HUES64 (cell line): ENCODE data around the gene TCF12.

ENCODE experiments used
- H3K27ac ChIP-seq: 2 replicates; pipeline ENCODE4 v1.7.0; 2013; ENCODE audit warnings: low read depth, low read length, inconsistent platforms
- H3K27me3 ChIP-seq: 2 replicates; pipeline ENCODE4 v1.6.1; 2013; ENCODE audit warnings: mild to moderate bottlenecking, low read length; ENCODE audit not compliant: insufficient read depth
- H3K36me3 ChIP-seq: 2 replicates; pipeline ENCODE4 v1.6.1; 2013; ENCODE audit warnings: mild to moderate bottlenecking, low read length; ENCODE audit not compliant: insufficient read depth
- H3K4me1 ChIP-seq: 2 replicates; pipeline ENCODE4 v1.6.1; 2013; ENCODE audit warnings: mild to moderate bottlenecking, low read length, moderate library complexity; ENCODE audit not compliant: insufficient read depth
- H3K4me3 ChIP-seq: 2 replicates; pipeline ENCODE4 v1.5.1; 2013; ENCODE audit warnings: mild to moderate bottlenecking, low read length, moderate library complexity
- H3K9ac ChIP-seq: 2 replicates; pipeline ENCODE4 v1.6.1; 2013; ENCODE audit warnings: mild to moderate bottlenecking, low read depth, low read length
- H3K9me3 ChIP-seq: 2 replicates; pipeline ENCODE4 v1.6.1; 2013; ENCODE audit warnings: low read depth, low read length; ENCODE audit not compliant: insufficient read depth
- WGBS: fragments of 150-250, 120-280 bp; methylation state at CpG from one replicate; pipeline ENCODE4 v1.1.7; 2013; ENCODE audit warnings: missing lambda C conversion rate; 5-methylcytosine and 5-hydroxymethylcytosine counted together

TCF12 gene

GRCh38 chr15:57321485-57321884, 403.0 kb downstream of the TCF12 start:
- no peak overlapping the region for H3K27ac ChIP-seq
- H3K9me3 ChIP-seq = no peaks in the 10 kb centered on the region
- no peak overlapping the region for H3K9ac ChIP-seq
- WGBS = 97% methylated on average over 3 of the region's 3 CpGs
- peaks cover 8% of the 10 kb centered on the region; the same call in 1 of the 2 replicates for H3K4me1 ChIP-seq
- H3K27me3 ChIP-seq = no peaks in the 10 kb centered on the region
- no peaks in the 10 kb centered on the region for H3K36me3 ChIP-seq
- H3K4me3 ChIP-seq = no peak overlapping the region

- Histone ChIP-seq H3K9ac (no peak overlapping the region), H3K4me1 (peaks cover 8% of the 10 kb centered on the region; the same call in 1 of the 2 replicates), H3K4me3 (no peak overlapping the region), H3K9me3 (no peaks in the 10 kb centered on the region), H3K27me3 (no peaks in the 10 kb centered on the region), H3K27ac (no peak overlapping the region), H3K36me3 (no peaks in the 10 kb centered on the region)
- WGBS = 65% methylated on average over 13 of the region's 13 CpGs
Observed at GRCh38 chr15:57321973-57322601, 403.6 kb downstream of the TCF12 start.

- 90% methylated on average over 11 of the region's 11 CpGs for WGBS
- no peak overlapping the region for H3K9ac ChIP-seq
- no peaks in the 10 kb centered on the region for H3K27me3 ChIP-seq
- H3K9me3 ChIP-seq = no peaks in the 10 kb centered on the region
- no peak overlapping the region for H3K27ac ChIP-seq
- H3K36me3 ChIP-seq = no peaks in the 10 kb centered on the region
- peaks cover 8% of the 10 kb centered on the region; the same call in 1 of the 2 replicates for H3K4me1 ChIP-seq
- no peak overlapping the region for H3K4me3 ChIP-seq
Observed at GRCh38 chr15:57322602-57323250, 404.3 kb downstream of the TCF12 start.

- Histone ChIP-seq H3K4me1 (peaks cover 8% of the 10 kb centered on the region; the same call in 1 of the 2 replicates), H3K36me3 (no peaks in the 10 kb centered on the region), H3K27me3 (no peaks in the 10 kb centered on the region), H3K9me3 (no peaks in the 10 kb centered on the region), H3K4me3 (no peak overlapping the region), H3K27ac (no peak overlapping the region; the same call in 1 of the 2 replicates), H3K9ac (no peak overlapping the region)
- 92% methylated on average over 12 of the region's 12 CpGs for WGBS
Observed at GRCh38 chr15:57323299-57323805, 404.9 kb downstream of the TCF12 start.

GRCh38 chr15:57323806-57324589, 405.6 kb downstream of the TCF12 start:
- Histone ChIP-seq H3K4me1 (peaks cover 8% of the 10 kb centered on the region; the same call in 1 of the 2 replicates), H3K9ac (no peak overlapping the region), H3K27ac (no peak overlapping the region), H3K4me3 (no peak overlapping the region), H3K9me3 (no peaks in the 10 kb centered on the region), H3K27me3 (no peaks in the 10 kb centered on the region), H3K36me3 (no peaks in the 10 kb centered on the region)
- whole genome bisulfite sequencing = 44% methylated on average over 5 of the region's 6 CpGs

- Histone ChIP-seq H3K4me1 (peaks cover 8% of the 10 kb centered on the region; the same call in 1 of the 2 replicates), H3K4me3 (no peak overlapping the region), H3K27ac (no peak overlapping the region), H3K9ac (no peak overlapping the region), H3K9me3 (no peaks in the 10 kb centered on the region), H3K36me3 (no peaks in the 10 kb centered on the region), H3K27me3 (no peaks in the 10 kb centered on the region)
- WGBS = 74% methylated on average over 3 of the region's 3 CpGs
Observed at GRCh38 chr15:57324590-57324890, 406.1 kb downstream of the TCF12 start.

- H3K27me3 ChIP-seq = no peaks in the 10 kb centered on the region
- WGBS = 92% methylated on average over 11 of the region's 11 CpGs
- no peaks in the 10 kb centered on the region for H3K9me3 ChIP-seq
- H3K9ac ChIP-seq = no peak overlapping the region
- no peak overlapping the region for H3K4me3 ChIP-seq
- H3K4me1 ChIP-seq = peaks cover 8% of the 10 kb centered on the region; the same call in 1 of the 2 replicates
- H3K27ac ChIP-seq = no peak overlapping the region
- no peaks in the 10 kb centered on the region for H3K36me3 ChIP-seq
Observed at GRCh38 chr15:57324944-57325679, 406.7 kb downstream of the TCF12 start.

- H3K36me3 ChIP-seq = no peaks in the 10 kb centered on the region
- no peaks in the 10 kb centered on the region for H3K27me3 ChIP-seq
- no peak overlapping the region for H3K4me3 ChIP-seq
- H3K9me3 ChIP-seq = no peaks in the 10 kb centered on the region
- 92% methylated on average over 23 of the region's 23 CpGs for WGBS
- no peak overlapping the region for H3K9ac ChIP-seq
- peaks cover 3% of the 10 kb centered on the region; the same call in 1 of the 2 replicates for H3K4me1 ChIP-seq
- no peak overlapping the region for H3K27ac ChIP-seq
Observed at GRCh38 chr15:57326196-57326595, 407.8 kb downstream of the TCF12 start.

GRCh38 chr15:57327985-57328471, 409.6 kb downstream of the TCF12 start:
- Histone ChIP-seq H3K9ac (no peak overlapping the region), H3K4me1 (0 out of 2 replicates have a peak, but pooled peaks cover 3% of the 10 kb centered on the region), H3K27me3 (no peaks in the 10 kb centered on the region), H3K4me3 (no peak overlapping the region), H3K27ac (no peak overlapping the region), H3K9me3 (no peaks in the 10 kb centered on the region), H3K36me3 (no peaks in the 10 kb centered on the region)
- 93% methylated on average over 11 of the region's 11 CpGs for WGBS

- 96% methylated on average over 7 of the region's 8 CpGs for WGBS
- no peaks in the 10 kb centered on the region for H3K36me3 ChIP-seq
- no peak overlapping the region for H3K9ac ChIP-seq
- H3K4me1 ChIP-seq = 0 out of 2 replicates have a peak, but pooled peaks cover 3% of the 10 kb centered on the region
- no peaks in the 10 kb centered on the region for H3K9me3 ChIP-seq
- no peak overlapping the region for H3K4me3 ChIP-seq
- H3K27me3 ChIP-seq = no peaks in the 10 kb centered on the region
- no peak overlapping the region for H3K27ac ChIP-seq
Observed at GRCh38 chr15:57328479-57328878, 410.0 kb downstream of the TCF12 start.
